AG04449 (cell line): ENCODE measurements around the gene AQP3.

Experiments
- CTCF ChIA-PET: fragments of 350-600 bp; formaldehyde crosslinking; extraction: SDS; loops from one replicate; lab custom pipeline; 2021; ENCODE audit warnings: antibody characterized with exemption; lab: Yijun Ruan, JAX
- POLR2A ChIA-PET: fragments of 400-600, 350-600 bp; formaldehyde crosslinking; extraction: SDS; loops from one replicate; lab custom pipeline; 2020; ENCODE audit warnings: antibody characterized with exemption, inconsistent platforms; lab: Yijun Ruan, JAX
- DNase-seq: peaks from one replicate; pipeline ENCODE4 v3.0.0-alpha.2; 2010; ENCODE audit warnings: low read depth, low spot score
- H3K4me3 ChIP-seq: 2 replicates; pipeline ENCODE4 v1.5.1; 2011; ENCODE audit warnings: low read depth, mild to moderate bottlenecking, control low read depth, low read length
- TF ChIP-seq, protein P1 (sequence below): IDR thresholded peaks from one replicate; pipeline ENCODE4 v1.5.1; 2011; ENCODE audit warnings: mild to moderate bottlenecking, moderate library complexity, low read length, control low read depth, inconsistent platforms; ENCODE audit not compliant: insufficient read depth; ENCODE audit errors: missing control alignments

Gene AQP3

DNA sequence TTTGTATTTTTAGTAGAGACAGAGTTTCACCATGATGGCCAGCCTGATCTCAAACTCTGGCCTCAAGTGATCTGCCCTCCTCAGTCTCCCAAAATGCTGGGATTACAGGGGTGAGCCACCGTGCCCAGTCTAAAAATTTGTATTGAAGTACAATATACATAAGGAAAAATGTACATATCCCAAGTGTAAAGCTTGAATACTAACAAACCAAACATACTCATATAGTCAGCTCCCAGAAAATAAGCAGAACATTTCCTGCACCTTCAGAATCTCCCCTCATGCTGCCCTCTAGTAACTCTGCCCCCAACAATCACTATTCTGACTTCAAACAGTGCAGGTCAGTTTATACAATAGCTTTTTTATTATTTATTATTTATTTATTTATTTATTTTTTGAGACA, 28.0 kb upstream of the AQP3 start:
- CTCF ChIA-PET: interaction anchor here (0.7 to 4.5 kb wide), 4 partner anchors 10 to 72 kb away, joined by 3 to 40 read pairs (median 4); no protein-coding TSS in a partner anchor
- DNase-seq: no peak
- TF ChIP-seq, protein P1, sequence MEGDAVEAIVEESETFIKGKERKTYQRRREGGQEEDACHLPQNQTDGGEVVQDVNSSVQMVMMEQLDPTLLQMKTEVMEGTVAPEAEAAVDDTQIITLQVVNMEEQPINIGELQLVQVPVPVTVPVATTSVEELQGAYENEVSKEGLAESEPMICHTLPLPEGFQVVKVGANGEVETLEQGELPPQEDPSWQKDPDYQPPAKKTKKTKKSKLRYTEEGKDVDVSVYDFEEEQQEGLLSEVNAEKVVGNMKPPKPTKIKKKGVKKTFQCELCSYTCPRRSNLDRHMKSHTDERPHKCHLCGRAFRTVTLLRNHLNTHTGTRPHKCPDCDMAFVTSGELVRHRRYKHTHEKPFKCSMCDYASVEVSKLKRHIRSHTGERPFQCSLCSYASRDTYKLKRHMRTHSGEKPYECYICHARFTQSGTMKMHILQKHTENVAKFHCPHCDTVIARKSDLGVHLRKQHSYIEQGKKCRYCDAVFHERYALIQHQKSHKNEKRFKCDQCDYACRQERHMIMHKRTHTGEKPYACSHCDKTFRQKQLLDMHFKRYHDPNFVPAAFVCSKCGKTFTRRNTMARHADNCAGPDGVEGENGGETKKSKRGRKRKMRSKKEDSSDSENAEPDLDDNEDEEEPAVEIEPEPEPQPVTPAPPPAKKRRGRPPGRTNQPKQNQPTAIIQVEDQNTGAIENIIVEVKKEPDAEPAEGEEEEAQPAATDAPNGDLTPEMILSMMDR: no peak
- H3K4me3 ChIP-seq: no peak overlapping the region
- POLR2A ChIA-PET: no interaction called here

- H3K4me3 ChIP-seq: peak within 1 kb of the TSS; percentile 93
- POLR2A ChIA-PET: interaction anchor here (0.6 to 1.4 kb wide), 15 partner anchors 9 to 351 kb away, joined by 3 to 10 read pairs (median 4); partner anchors contain the start of genes ANKRD18B, AQP3 and NFX1
- peak; percentile 94 for DNase-seq
- CTCF ChIA-PET: interaction anchor here (0.8 to 17.4 kb wide), 11 partner anchors 8 to 247 kb away, joined by 3 to 284 read pairs (median 7); partner anchors contain the start of gene AQP3
- TF ChIP-seq, protein P1: no peak
These were observed 26.4 kb upstream of the AQP3 start, which contains the start of gene NOL6 for GRCh38 chr9:33473643-33474352. Gene NOL6 (minus strand): TSS chr9:33473924. CDS start chr9:33473842, 82 bp downstream.

- H3K4me3 ChIP-seq: peak overlapping the region; percentile 93
- ChIA-PET POLR2A (interaction anchor here (0.6 to 1.4 kb wide), 11 partner anchors 8 to 351 kb away, joined by 3 to 10 read pairs (median 4); partner anchors contain the start of genes ANKRD18B and NFX1), CTCF (interaction anchor here (0.8 to 17.4 kb wide), 13 partner anchors 7 to 248 kb away, joined by 3 to 284 read pairs (median 6); partner anchors contain the start of gene AQP3)
- no peak for DNase-seq
- TF ChIP-seq, protein P1: no peak
These were observed 25.7 kb upstream of the AQP3 start for GRCh38 chr9:33472881-33473615.

DNA sequence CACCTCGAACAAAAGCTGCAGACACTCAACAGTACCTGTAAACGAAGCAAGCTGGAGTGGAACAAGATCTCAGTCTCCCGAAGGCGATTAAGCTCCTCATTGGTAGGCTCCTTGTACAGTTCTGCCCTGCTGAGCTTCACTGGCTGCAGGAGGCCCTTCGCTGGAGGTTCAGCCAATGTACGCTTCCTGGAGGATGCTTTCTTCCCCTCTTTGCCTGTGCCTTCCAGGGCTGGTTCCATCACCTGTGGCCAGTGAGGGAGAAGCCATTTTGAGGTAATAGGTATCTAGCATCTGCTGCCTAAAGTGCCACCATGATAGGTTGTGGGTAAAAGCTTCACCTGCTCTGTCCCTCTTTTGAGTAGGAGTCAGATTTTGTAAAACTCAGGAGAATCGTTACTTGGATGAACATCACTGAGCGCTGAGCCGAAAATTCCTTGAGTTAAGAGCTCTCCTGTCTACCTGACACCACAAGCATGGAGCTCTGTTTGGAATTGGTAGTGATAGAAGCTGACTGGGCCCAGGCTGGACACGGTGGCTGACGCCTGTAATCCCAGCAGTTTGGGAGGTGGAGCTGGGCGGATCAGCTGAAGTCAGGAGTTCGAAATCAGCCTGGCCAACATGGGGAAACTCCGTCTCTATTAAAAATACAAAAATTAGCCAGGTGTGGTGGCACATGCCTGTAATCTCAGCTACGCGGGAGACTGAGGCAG, 24.9 kb upstream of the AQP3 start:
- CTCF ChIA-PET: interaction anchor here (0.8 to 17.4 kb wide), 11 partner anchors 7 to 249 kb away, joined by 3 to 284 read pairs (median 6); partner anchors contain the start of gene AQP3
- TF ChIP-seq, protein P1: no peak
- H3K4me3 ChIP-seq: peak overlapping the region; percentile 93
- DNase-seq: no peak
- POLR2A ChIA-PET: interaction anchor here (1.1 to 1.2 kb wide), 2 partner anchors 19 to 22 kb away, joined by 3 to 4 read pairs; no protein-coding TSS in a partner anchor

DNA sequence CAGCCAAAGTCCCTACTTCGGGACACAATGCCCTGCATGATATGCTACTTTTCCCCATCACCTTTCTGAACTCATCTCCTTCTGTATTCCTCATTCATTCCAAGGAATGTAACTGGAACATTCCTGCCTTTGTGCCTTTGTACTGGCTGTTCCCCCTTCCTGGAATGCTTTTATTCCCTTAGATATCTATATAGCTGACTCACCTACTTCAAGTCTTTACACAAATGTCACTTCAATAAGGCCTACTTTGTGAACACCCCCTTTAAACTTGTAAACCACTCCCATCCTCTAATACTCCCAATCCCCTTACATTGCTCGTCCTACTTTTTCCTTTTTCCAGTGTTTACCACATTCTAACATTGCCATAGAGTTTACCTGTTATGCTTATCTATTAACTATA, 24.0 kb upstream of the AQP3 start:
- ChIA-PET POLR2A (no interaction called here), CTCF (interaction anchor here (1.0 to 17.4 kb wide), 4 partner anchors 9 to 184 kb away, joined by 3 to 284 read pairs (median 16); partner anchors contain the start of gene AQP3)
- DNase-seq: no peak
- H3K4me3 ChIP-seq: no peak overlapping the region
- TF ChIP-seq, protein P1: no peak
